ENCODE results near the gene LMOD3. TPM values are rescaled to one million over a fixed set of nuclear protein-coding genes. Genes with fewer than 3 reads are reported as not detected.

The LMOD3 gene
- total RNA-seq, 2 experiments from 2014 or later: not detected

- Mint-ChIP-seq H3K9me3 (no peaks in the 10 kb centered on the region), H3K4me1 (ENCODE audit: low read depth) (no peaks in the 10 kb centered on the region), H3K27ac (no peak overlapping the region)
Observed at GRCh38 chr3:69144631-69145245, 22.3 kb upstream of the LMOD3 start.

GRCh38 chr3:69143612-69144011 lies 21.2 kb upstream of the LMOD3 start:
- Mint-ChIP-seq H3K27ac (no peak overlapping the region), H3K4me3 (no peak overlapping the region), H3K9me3 (no peaks in the 10 kb centered on the region), H3K27me3 (peaks cover 10% of the 10 kb centered on the region), H3K36me3 (no peaks in the 10 kb centered on the region), H3K4me1 (ENCODE audit: low read depth) (no peaks in the 10 kb centered on the region)
- intact Hi-C loops (cut with micrococcal nuclease): no loop called here
- POLR2A ChIA-PET: no interaction called here
- no peak for DNase-seq
- CTCF ChIA-PET: interaction anchor here (3.0 kb wide), 1 partner anchor 18 kb away, joined by 9 read pairs; no protein-coding TSS in a partner anchor

More at GRCh38 chr3:69144631-69145245, 22.3 kb upstream of the LMOD3 start:
- H3K4me3 Mint-ChIP-seq: no peak overlapping the region
- DNase-seq: no peak
- peaks cover 4% of the 10 kb centered on the region for H3K27me3 Mint-ChIP-seq
- H3K36me3 Mint-ChIP-seq: no peaks in the 10 kb centered on the region
- POLR2A ChIA-PET: no interaction called here
- intact Hi-C loops (cut with micrococcal nuclease): no loop called here
- CTCF ChIA-PET: interaction anchor here (1.9 to 3.0 kb wide), 2 partner anchors 17 to 24 kb away, joined by 5 to 9 read pairs; no protein-coding TSS in a partner anchor

- H3K27me3 Mint-ChIP-seq: peaks cover 10% of the 10 kb centered on the region
- H3K4me1 Mint-ChIP-seq (ENCODE audit: low read depth): no peaks in the 10 kb centered on the region
- ChIA-PET POLR2A (no interaction called here), CTCF (no interaction called here)
- H3K36me3 Mint-ChIP-seq: no peaks in the 10 kb centered on the region
- H3K27ac Mint-ChIP-seq: no peak overlapping the region
- H3K9me3 Mint-ChIP-seq: no peaks in the 10 kb centered on the region
- intact Hi-C loops (cut with micrococcal nuclease): no loop called here
- no peak for DNase-seq
- no peak overlapping the region for H3K4me3 Mint-ChIP-seq
Observed at GRCh38 chr3:69142797-69143454, 20.5 kb upstream of the LMOD3 start.

- POLR2A ChIA-PET: no interaction called here
- Mint-ChIP-seq H3K27me3 (peaks cover 10% of the 10 kb centered on the region), H3K9me3 (no peaks in the 10 kb centered on the region), H3K4me1 (ENCODE audit: low read depth) (no peaks in the 10 kb centered on the region), H3K36me3 (no peaks in the 10 kb centered on the region), H3K4me3 (no peak overlapping the region), H3K27ac (no peak overlapping the region)
- CTCF ChIA-PET: interaction anchor here (0.7 kb wide), 1 partner anchor 21 kb away, joined by 3 read pairs; no protein-coding TSS in a partner anchor
- no peak for DNase-seq
- intact Hi-C loops (cut with micrococcal nuclease): no loop called here
Observed at GRCh38 chr3:69142090-69142489, 19.7 kb upstream of the LMOD3 start.

GRCh38 chr3:69141313-69141712 lies 18.9 kb upstream of the LMOD3 start:
- H3K4me3 Mint-ChIP-seq: no peak overlapping the region
- peaks cover 10% of the 10 kb centered on the region for H3K27me3 Mint-ChIP-seq
- CTCF ChIA-PET: interaction anchor here (1.3 kb wide), 1 partner anchor 20 kb away, joined by 3 read pairs; no protein-coding TSS in a partner anchor
- DNase-seq: no peak
- POLR2A ChIA-PET: no interaction called here
- H3K36me3 Mint-ChIP-seq: no peaks in the 10 kb centered on the region
- intact Hi-C loops (cut with micrococcal nuclease): no loop called here
- H3K4me1 Mint-ChIP-seq (ENCODE audit: low read depth): no peaks in the 10 kb centered on the region
- no peak overlapping the region for H3K27ac Mint-ChIP-seq
- no peaks in the 10 kb centered on the region for H3K9me3 Mint-ChIP-seq

GRCh38 chr3:69137412-69137811 lies 15.0 kb upstream of the LMOD3 start:
- Mint-ChIP-seq H3K9me3 (no peaks in the 10 kb centered on the region), H3K27me3 (peaks cover 10% of the 10 kb centered on the region), H3K27ac (no peak overlapping the region), H3K4me1 (ENCODE audit: low read depth) (no peaks in the 10 kb centered on the region), H3K36me3 (no peaks in the 10 kb centered on the region), H3K4me3 (no peak overlapping the region)
- ChIA-PET POLR2A (no interaction called here), CTCF (no interaction called here)
- DNase-seq: no peak
- intact Hi-C loops (cut with micrococcal nuclease): no loop called here

GRCh38 chr3:69137005-69137404 lies 14.6 kb upstream of the LMOD3 start:
- Mint-ChIP-seq H3K27me3 (peaks cover 10% of the 10 kb centered on the region), H3K9me3 (no peaks in the 10 kb centered on the region), H3K4me1 (ENCODE audit: low read depth) (no peaks in the 10 kb centered on the region), H3K4me3 (no peak overlapping the region), H3K36me3 (no peaks in the 10 kb centered on the region), H3K27ac (no peak overlapping the region)
- DNase-seq: no peak
- POLR2A ChIA-PET: no interaction called here
- intact Hi-C loops (cut with micrococcal nuclease): no loop called here
- CTCF ChIA-PET: interaction anchor here (0.9 kb wide), 1 partner anchor 169 kb away, joined by 3 read pairs; no protein-coding TSS in a partner anchor

- intact Hi-C loops (cut with micrococcal nuclease): no loop called here
- Mint-ChIP-seq H3K27me3 (peaks cover 1% of the 10 kb centered on the region), H3K9me3 (no peaks in the 10 kb centered on the region), H3K27ac (no peak overlapping the region), H3K36me3 (no peaks in the 10 kb centered on the region), H3K4me3 (no peak overlapping the region), H3K4me1 (ENCODE audit: low read depth) (no peaks in the 10 kb centered on the region)
- POLR2A ChIA-PET: no interaction called here
- CTCF ChIA-PET: interaction anchor here (2.0 to 2.5 kb wide), 2 partner anchors 10 to 31 kb away, joined by 11 to 12 read pairs; no protein-coding TSS in a partner anchor
- no peak for DNase-seq
Observed at GRCh38 chr3:69130689-69131088, 8.3 kb upstream of the LMOD3 start.

- Mint-ChIP-seq H3K36me3 (no peaks in the 10 kb centered on the region), H3K4me1 (ENCODE audit: low read depth) (no peaks in the 10 kb centered on the region), H3K4me3 (no peak overlapping the region), H3K9me3 (no peaks in the 10 kb centered on the region), H3K27me3 (peaks cover 1% of the 10 kb centered on the region), H3K27ac (no peak overlapping the region)
- CTCF ChIA-PET: interaction anchor here (1.6 kb wide), 1 partner anchor 9 kb away, joined by 5 read pairs; no protein-coding TSS in a partner anchor
- POLR2A ChIA-PET: interaction anchor here (0.6 kb wide), 1 partner anchor 492 kb away, joined by 3 read pairs; no protein-coding TSS in a partner anchor
- no peak for DNase-seq
- intact Hi-C loops (cut with micrococcal nuclease): no loop called here
Observed at GRCh38 chr3:69129531-69129930, 7.1 kb upstream of the LMOD3 start.

- H3K4me1 Mint-ChIP-seq (ENCODE audit: low read depth): no peaks in the 10 kb centered on the region
- intact Hi-C loops (cut with micrococcal nuclease): no loop called here
- H3K9me3 Mint-ChIP-seq: no peaks in the 10 kb centered on the region
- H3K27ac Mint-ChIP-seq: no peak overlapping the region
- DNase-seq: no peak
- CTCF ChIA-PET: interaction anchor here (1.0 to 1.6 kb wide), 2 partner anchors 8 to 10 kb away, joined by 3 to 5 read pairs; no protein-coding TSS in a partner anchor
- H3K4me3 Mint-ChIP-seq: no peak overlapping the region
- no peaks in the 10 kb centered on the region for H3K36me3 Mint-ChIP-seq
- POLR2A ChIA-PET: no interaction called here
- peaks cover 1% of the 10 kb centered on the region for H3K27me3 Mint-ChIP-seq
Observed at GRCh38 chr3:69128509-69128908, 6.1 kb upstream of the LMOD3 start.

GRCh38 chr3:69126999-69127398 lies 4.6 kb upstream of the LMOD3 start:
- ChIA-PET POLR2A (no interaction called here), CTCF (interaction anchor here (1.0 kb wide), 1 partner anchor 283 kb away, joined by 4 read pairs; no protein-coding TSS in a partner anchor)
- no peaks in the 10 kb centered on the region for H3K9me3 Mint-ChIP-seq
- intact Hi-C loops (cut with micrococcal nuclease): no loop called here
- no peaks in the 10 kb centered on the region for H3K4me1 Mint-ChIP-seq (ENCODE audit: low read depth)
- no peak for DNase-seq
- peaks cover 1% of the 10 kb centered on the region for H3K27me3 Mint-ChIP-seq
- H3K36me3 Mint-ChIP-seq: no peaks in the 10 kb centered on the region
- no peak overlapping the region for H3K4me3 Mint-ChIP-seq
- H3K27ac Mint-ChIP-seq: no peak overlapping the region

- H3K27me3 Mint-ChIP-seq: peaks cover 1% of the 10 kb centered on the region
- H3K4me3 Mint-ChIP-seq: no peak overlapping the region
- no peaks in the 10 kb centered on the region for H3K4me1 Mint-ChIP-seq (ENCODE audit: low read depth)
- intact Hi-C loops (cut with micrococcal nuclease): no loop called here
- ChIA-PET CTCF (interaction anchor here (0.9 to 1.8 kb wide), 4 partner anchors 35 to 297 kb away, joined by 4 to 10 read pairs (median 6); no protein-coding TSS in a partner anchor), POLR2A (no interaction called here)
- H3K36me3 Mint-ChIP-seq: no peaks in the 10 kb centered on the region
- DNase-seq: no peak
- H3K9me3 Mint-ChIP-seq: no peaks in the 10 kb centered on the region
- no peak overlapping the region for H3K27ac Mint-ChIP-seq
Observed at GRCh38 chr3:69126216-69126615, 3.8 kb upstream of the LMOD3 start.

Data from activated CD4-positive, alpha-beta memory T cell treated with anti-CD3 and anti-CD28 coated beads for 36 hours (primary cell).